ENCODE results near the gene GOPC. TPM values are rescaled to one million over a fixed set of nuclear protein-coding genes. Genes with fewer than 3 reads are reported as not detected.

The GOPC gene
- total and polyA plus RNA-seq, 2 of the 13 experiments (the other 11 are each of a cell fraction or from before 2014, with no cell fraction given), result 20.9 to 41.5 TPM

- no TSS peak for BruUV-seq (replicated peaks)
- 92% methylated on average over 5 of the region's 5 CpGs for WGBS (ENCODE audit: low lambda C conversion rate)
- CTCF ChIA-PET (ENCODE audit: low intra/inter-chr PET ratio, low total read pairs), result no interaction called here
- no peak for TF ChIP-seq GPN1 (CRISPR knock-in tag; IDR thresholded peaks at IDR 0.05; ENCODE audit: borderline replicate concordance)
- no peak for TF ChIP-seq CBX2 (IDR thresholded peaks at IDR 0.05; ENCODE audit: low read depth, low read length)
- no peak for TF ChIP-seq CBX2 (CRISPR knock-in tag; IDR thresholded peaks at IDR 0.05; ENCODE audit: low read depth)
- no peak for TF ChIP-seq SRSF4 (IDR thresholded peaks at IDR 0.05; ENCODE audit: low read depth, low read length, poor library complexity, severe bottlenecking)
- TF ChIP-seq SMYD3 (CRISPR knock-in tag; IDR thresholded peaks at IDR 0.05), result no peak
- no peak for TF ChIP-seq PLSCR1 (CRISPR knock-in tag; IDR thresholded peaks at IDR 0.05; ENCODE audit: borderline replicate concordance)
- no peak for TF ChIP-seq ATAD3A (CRISPR knock-in tag; IDR thresholded peaks at IDR 0.05)
- TF ChIP-seq TBX3 (IDR thresholded peaks at IDR 0.05; ENCODE audit: borderline replicate concordance), result no peak
- TF ChIP-seq ZNF34 (CRISPR knock-in tag; IDR thresholded peaks at IDR 0.05; ENCODE audit: borderline replicate concordance), result no peak
- no peak for TF ChIP-seq AFF4 (CRISPR knock-in tag; IDR thresholded peaks at IDR 0.05)
- TF ChIP-seq GFI1 (CRISPR knock-in tag; IDR thresholded peaks at IDR 0.05; ENCODE audit: borderline replicate concordance), result no peak
- TF ChIP-seq ELF1 (CRISPR knock-in tag; IDR thresholded peaks at IDR 0.05), result no peak
- TF ChIP-seq FLYWCH1 (CRISPR knock-in tag; IDR thresholded peaks at IDR 0.05), result no peak
- no peak for TF ChIP-seq NFE2L2 (IDR thresholded peaks at IDR 0.05; ENCODE audit: low read length)
- TF ChIP-seq ZNF703 (CRISPR knock-in tag; IDR thresholded peaks at IDR 0.05; ENCODE audit: borderline replicate concordance), result no peak
- no peak for TF ChIP-seq BCL6 (CRISPR knock-in tag; IDR thresholded peaks at IDR 0.05)
- no peak for TF ChIP-seq PPARG (CRISPR knock-in tag; conservative IDR thresholded peaks at IDR 0.05)
- TF ChIP-seq MED8 (CRISPR knock-in tag; IDR thresholded peaks at IDR 0.05; ENCODE audit: insufficient replicate concordance), result no peak
- TF ChIP-seq ZNF629 (CRISPR knock-in tag; conservative IDR thresholded peaks at IDR 0.05), result no peak
Observed at GRCh38 chr6:117573006-117573680, 29.2 kb downstream of the GOPC start.

More at GRCh38 chr6:117573006-117573680, 29.2 kb downstream of the GOPC start:
- no peak overlapping the region for H2AFZ ChIP-seq (ENCODE audit: low read length)
- in situ Hi-C loops (cut with HindIII; ENCODE audit: extremely low pct_ligation_motif_present, low pct_unique_long_range_greater_than_20kb) (no loop called here), intact Hi-C loops (cut with micrococcal nuclease; ENCODE audit: unreplicated experiment) (no loop called here)
- no peaks in the 10 kb centered on the region for H3K79me2 ChIP-seq (ENCODE audit: insufficient read depth, low read length)
- FAIRE-seq, result no peak
- peaks cover 21 to 78% of the 10 kb centered on the region in 2 experiments for H3K36me3 ChIP-seq (replicated peaks in 1 of 2; ENCODE audit: control insufficient read depth in 1 of 2, insufficient read depth in 2 of 2, low read length in 2 of 2)
- H4K20me1 ChIP-seq (ENCODE audit: insufficient read depth, low read length), result no peaks in the 10 kb centered on the region
- POLR2A ChIA-PET, result interaction anchor here (1.7 kb wide), 1 partner anchor 29 kb away, joined by 4 read pairs; the partner anchor contains the start of gene GOPC
- no peak overlapping the region for H3K4me3 ChIP-seq (replicated peaks in 1 of 3; ENCODE audit: insufficient read depth in 1 of 3, low read depth in 2 of 3, low read length in 3 of 3)
- no peak overlapping the region for H3K27ac ChIP-seq (ENCODE audit: extremely low read length, insufficient read depth, low read length)
- H3K4me1 ChIP-seq (ENCODE audit: insufficient read depth, low read length), result no peaks in the 10 kb centered on the region
- ATAC-seq, result no peak
- H3K9me3 ChIP-seq (ENCODE audit: low read length), result no peaks in the 10 kb centered on the region
- no peaks in the 10 kb centered on the region for H3K27me3 ChIP-seq (ENCODE audit: control insufficient read depth in 1 of 2, insufficient read depth in 2 of 2, low read length in 2 of 2)
- no peak overlapping the region for H3K4me2 ChIP-seq (ENCODE audit: low read depth, low read length)
- H3K9ac ChIP-seq (ENCODE audit: insufficient read depth, low read depth, low read length), result no peak overlapping the region
- no peak for DNase-seq (ENCODE audit: low spot score)
